ENCODE results near the gene FAM24B. TPM values are rescaled to one million over a fixed set of nuclear protein-coding genes. Genes with fewer than 3 reads are reported as not detected.
"Not testable (repeated sequence)": the region's sequence is repeated elsewhere in the genome, so short reads cannot be mapped to it uniquely, and the experiment has no call there.

The FAM24B gene
- polyA plus RNA-seq, 5 donors = 4.9 to 9.0 (median 7.7) TPM

GRCh38 chr10:122861711-122862161 lies 17.6 kb downstream of the FAM24B start:
- no peak for DNase-seq

GRCh38 chr10:122859527-122859926 lies 19.9 kb downstream of the FAM24B start:
- DNase-seq = no peak

- DNase-seq = not testable (repeated sequence)
These were observed 21.3 kb downstream of the FAM24B start for GRCh38 chr10:122858042-122858441.

GRCh38 chr10:122856902-122857301 lies 22.5 kb downstream of the FAM24B start:
- no peak for DNase-seq

GRCh38 chr10:122855745-122856144 lies 23.6 kb downstream of the FAM24B start:
- DNase-seq = no peak

- DNase-seq = no peak
These were observed 24.7 kb downstream of the FAM24B start for GRCh38 chr10:122854648-122855047.

- DNase-seq = no peak
These were observed 25.6 kb downstream of the FAM24B start for GRCh38 chr10:122853665-122854313.

- DNase-seq = no peak
These were observed 27.1 kb downstream of the FAM24B start for GRCh38 chr10:122852261-122852660.

GRCh38 chr10:122850705-122851640 lies 28.4 kb downstream of the FAM24B start:
- no peak for DNase-seq

GRCh38 chr10:122849900-122850605 lies 29.3 kb downstream of the FAM24B start:
- DNase-seq = no peak

GRCh38 chr10:122849090-122849489 lies 30.3 kb downstream of the FAM24B start:
- DNase-seq = no peak

- no peak for DNase-seq
These were observed 31.4 kb downstream of the FAM24B start for GRCh38 chr10:122847782-122848604.

- DNase-seq = no peak
These were observed 33.5 kb downstream of the FAM24B start, which contains the start of gene CUZD1 for GRCh38 chr10:122845783-122846332. Gene CUZD1, minus strand, starts transcription at chr10:122845857. Its CDS starts 14 bp downstream, at chr10:122845843.

- no peak for DNase-seq
These were observed 35.2 kb downstream of the FAM24B start for GRCh38 chr10:122844146-122844545.

GRCh38 chr10:122841569-122841968 lies 37.8 kb downstream of the FAM24B start:
- no peak for DNase-seq

- no peak for DNase-seq
These were observed 39.9 kb downstream of the FAM24B start for GRCh38 chr10:122839505-122839904.

GRCh38 chr10:122838880-122839279 lies 40.5 kb downstream of the FAM24B start:
- no peak for DNase-seq

- no peak for DNase-seq
These were observed 43.5 kb downstream of the FAM24B start for GRCh38 chr10:122835908-122836307.

GRCh38 chr10:122830965-122831353 lies 48.4 kb downstream of the FAM24B start:
- DNase-seq = no peak

- DNase-seq = no peak
These were observed 49.0 kb downstream of the FAM24B start for GRCh38 chr10:122830273-122830964.

All from right lung (tissue), 5 donors.